Esophagus squamous epithelium (tissue), 4 donors: ENCODE data around the gene ZNF608.

ENCODE experiments used
- POLR2A ChIP-seq, 4 donors: fragments of 450-650 bp; IDR thresholded peaks; one replicate each; pipeline ENCODE4 v1.6.1; 2017; ENCODE audit warnings: antibody characterized with exemption in 4 of 4, mild to moderate bottlenecking in 4 of 4, moderate library complexity in 3 of 4
- TF ChIP-seq, protein P1 (sequence below), 6 experiments: fragments of 450-650 bp in 4 of 6; fragments of 200-600 bp in 2 of 6; sonication (generic) in 2 of 6; IDR thresholded peaks; one replicate each; pipeline ENCODE4 v1.5.1; 2016 to 2019; ENCODE audit warnings: antibody characterized with exemption in 6 of 6, mild to moderate bottlenecking in 4 of 6, moderate library complexity in 4 of 6

DNA sequence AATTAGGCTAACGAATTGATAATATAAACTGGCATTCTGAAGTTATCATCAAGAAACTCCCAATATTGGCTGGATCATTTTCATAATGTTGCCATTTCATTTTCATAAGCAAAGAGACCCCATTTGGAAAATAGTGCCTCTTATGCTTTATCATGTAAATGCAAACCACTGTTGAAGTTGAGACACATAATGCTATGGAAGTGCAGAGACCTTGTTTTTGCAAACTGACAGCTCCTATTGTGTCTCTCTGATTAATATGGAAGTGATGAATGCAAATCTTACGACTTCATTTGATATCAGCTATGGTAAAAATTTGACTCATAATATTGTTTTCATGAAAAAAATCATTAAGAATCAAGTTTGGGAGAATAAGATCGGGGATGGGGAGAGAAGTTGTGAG is 25.3 kb upstream of the ZNF608 start:
- TF ChIP-seq, protein P1, sequence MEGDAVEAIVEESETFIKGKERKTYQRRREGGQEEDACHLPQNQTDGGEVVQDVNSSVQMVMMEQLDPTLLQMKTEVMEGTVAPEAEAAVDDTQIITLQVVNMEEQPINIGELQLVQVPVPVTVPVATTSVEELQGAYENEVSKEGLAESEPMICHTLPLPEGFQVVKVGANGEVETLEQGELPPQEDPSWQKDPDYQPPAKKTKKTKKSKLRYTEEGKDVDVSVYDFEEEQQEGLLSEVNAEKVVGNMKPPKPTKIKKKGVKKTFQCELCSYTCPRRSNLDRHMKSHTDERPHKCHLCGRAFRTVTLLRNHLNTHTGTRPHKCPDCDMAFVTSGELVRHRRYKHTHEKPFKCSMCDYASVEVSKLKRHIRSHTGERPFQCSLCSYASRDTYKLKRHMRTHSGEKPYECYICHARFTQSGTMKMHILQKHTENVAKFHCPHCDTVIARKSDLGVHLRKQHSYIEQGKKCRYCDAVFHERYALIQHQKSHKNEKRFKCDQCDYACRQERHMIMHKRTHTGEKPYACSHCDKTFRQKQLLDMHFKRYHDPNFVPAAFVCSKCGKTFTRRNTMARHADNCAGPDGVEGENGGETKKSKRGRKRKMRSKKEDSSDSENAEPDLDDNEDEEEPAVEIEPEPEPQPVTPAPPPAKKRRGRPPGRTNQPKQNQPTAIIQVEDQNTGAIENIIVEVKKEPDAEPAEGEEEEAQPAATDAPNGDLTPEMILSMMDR (IDR thresholded peaks at IDR 0.05) = no peak
- no peak for TF ChIP-seq POLR2A (IDR thresholded peaks at IDR 0.05)
